NCI-H1417 treated with DMSO at 0.1 percent for 48 hours (cell line): ENCODE data around the gene ZNF791.
"Not testable (repeated sequence)": the region's sequence is repeated elsewhere in the genome, so short reads cannot be mapped to it uniquely, and the experiment has no call there.

Experiments
- DNase-seq: peaks from one replicate; lab custom pipeline; 2025; lab: John Stamatoyannopoulos, UW

The ZNF791 gene

GRCh38 chr19:12610540-12611360, at the start of gene ZNF791, which contains the start of gene ZNF490:
ZNF791 (plus strand) TSS chr19:12610920; CDS start chr19:12611080, 160 bp downstream.
ZNF490 (minus strand) TSS chr19:12610813; CDS start chr19:12610680, 133 bp downstream.
- peak; percentile 82 for DNase-seq

GRCh38 chr19:12564016-12564664, 46.6 kb upstream of the ZNF791 start:
- DNase-seq: peak; percentile 37

- DNase-seq: not testable (repeated sequence)
Measured at GRCh38 chr19:12566380-12566779, 44.3 kb upstream of the ZNF791 start.

GRCh38 chr19:12567951-12568350, 42.8 kb upstream of the ZNF791 start:
- no peak for DNase-seq

- DNase-seq: no peak
Measured at GRCh38 chr19:12574036-12574435, 36.7 kb upstream of the ZNF791 start.

- DNase-seq: no peak
Measured at GRCh38 chr19:12578641-12579040, 32.1 kb upstream of the ZNF791 start.

- DNase-seq: no peak
Measured at GRCh38 chr19:12580180-12580694, 30.5 kb upstream of the ZNF791 start.

- no peak for DNase-seq
Measured at GRCh38 chr19:12581100-12581499, 29.6 kb upstream of the ZNF791 start.

GRCh38 chr19:12596485-12596884, 14.2 kb upstream of the ZNF791 start:
- no peak for DNase-seq

- no peak for DNase-seq
Measured at GRCh38 chr19:12596927-12597548, 13.7 kb upstream of the ZNF791 start.

- DNase-seq: no peak
Measured at GRCh38 chr19:12597594-12597993, 13.1 kb upstream of the ZNF791 start.

GRCh38 chr19:12603714-12604113, 7.0 kb upstream of the ZNF791 start:
- DNase-seq: no peak

- no peak for DNase-seq
Measured at GRCh38 chr19:12606796-12607195, 3.9 kb upstream of the ZNF791 start.

GRCh38 chr19:12607631-12608030, 3.1 kb upstream of the ZNF791 start:
- DNase-seq: no peak

- DNase-seq: no peak
Measured at GRCh38 chr19:12611361-12611699, 610 bp downstream of the ZNF791 start.

- DNase-seq: no peak
Measured at GRCh38 chr19:12617646-12618045, 6.9 kb downstream of the ZNF791 start.

- DNase-seq: not testable (repeated sequence)
Measured at GRCh38 chr19:12621253-12622024, 10.7 kb downstream of the ZNF791 start.

- DNase-seq: no peak
Measured at GRCh38 chr19:12623361-12624031, 12.8 kb downstream of the ZNF791 start.

GRCh38 chr19:12626958-12627357, 16.2 kb downstream of the ZNF791 start:
- no peak for DNase-seq

GRCh38 chr19:12628040-12629022, 17.6 kb downstream of the ZNF791 start:
- DNase-seq: no peak
